Measurements from ENCODE around the gene MUS81. TPM values are rescaled to one million over a fixed set of nuclear protein-coding genes. Genes with fewer than 3 reads are reported as not detected.

MUS81 gene
- total and polyA plus RNA-seq, 9 of the 15 experiments (the other 6 are each of a cell fraction or from before 2014, with no cell fraction given), result 13.4 to 118 (median 53.7) TPM

- TF ChIP-seq REST (IDR thresholded peaks at IDR 0.05; ENCODE audit: borderline replicate concordance), result peak; percentile 47; the same call in 1 of the 2 replicates
- no peak for TF ChIP-seq REST (CRISPR knock-in tag; IDR thresholded peaks at IDR 0.05; ENCODE audit: low read depth)
- TF ChIP-seq ZNF232 (CRISPR knock-in tag; IDR thresholded peaks at IDR 0.05), result no peak
- TF ChIP-seq SNAPC5 (CRISPR knock-in tag; IDR thresholded peaks at IDR 0.05), result no peak
- TF ChIP-seq NFRKB (IDR thresholded peaks at IDR 0.05; ENCODE audit: low read depth), result no peak
- TF ChIP-seq ZKSCAN8 (CRISPR knock-in tag; IDR thresholded peaks at IDR 0.05), result no peak
- no peak for TF ChIP-seq ARID2 (IDR thresholded peaks at IDR 0.05)
- no peak for TF ChIP-seq PURB (CRISPR knock-in tag; IDR thresholded peaks at IDR 0.05; ENCODE audit: low read depth)
- peak; percentile 65 for TF ChIP-seq ARID4B (CRISPR knock-in tag; IDR thresholded peaks at IDR 0.05)
- no peak for TF ChIP-seq EHMT2 (IDR thresholded peaks at IDR 0.05)
- no peak for TF ChIP-seq KDM5B (IDR thresholded peaks at IDR 0.05; ENCODE audit: insufficient replicate concordance, low read depth, low read length)
- peak in 1 of 2 experiments; percentile 16 for TF ChIP-seq E2F6 (IDR thresholded peaks at IDR 0.05; ENCODE audit: borderline replicate concordance in 1 of 2, extremely low read depth in 1 of 2, insufficient read depth in 1 of 2, insufficient read length in 1 of 2, low read depth in 1 of 2, low read length in 1 of 2, poor library complexity in 1 of 2, severe bottlenecking in 1 of 2)
Measured at GRCh38 chr11:65856689-65857499, 3.3 kb upstream of the MUS81 start (continued).
